Vagina (tissue), 2 donors: ENCODE measurements around the gene SLC66A1.

Source experiments
- CTCF ChIP-seq, 3 experiments: fragments of 450-650 bp in 2 of 3; fragments of 200-600 bp in 1 of 3; sonication (generic) in 1 of 3; IDR thresholded peaks; one replicate each; pipeline ENCODE4 v1.5.1; 2017 to 2019; ENCODE audit warnings: antibody characterized with exemption in 3 of 3, mild to moderate bottlenecking in 2 of 3, moderate library complexity in 2 of 3
- POLR2A ChIP-seq, 2 donors: fragments of 450-650 bp; IDR thresholded peaks; one replicate each; pipeline ENCODE4 v1.6.1; 2017; ENCODE audit warnings: antibody characterized with exemption in 2 of 2, mild to moderate bottlenecking in 2 of 2, moderate library complexity in 2 of 2
- POLR2AphosphoS5 ChIP-seq, 2 donors: sonication (generic); formaldehyde crosslinking; IDR thresholded peaks; one replicate each; pipeline ENCODE4 v1.9.0; 2017; ENCODE audit warnings: antibody characterized with exemption in 2 of 2, mild to moderate bottlenecking in 2 of 2, low read depth in 1 of 2; ENCODE audit not compliant: insufficient read depth in 1 of 2

- TF ChIP-seq CTCF (IDR thresholded peaks at IDR 0.05) (no peak), POLR2A (IDR thresholded peaks at IDR 0.05) (no peak), POLR2AphosphoS5 (IDR thresholded peaks at IDR 0.05; ENCODE audit: insufficient read depth in 1 of 2, low read depth in 1 of 2) (no peak)
These were observed 17.5 kb upstream of the SLC66A1 start for GRCh38 chr1:19294638-19295037.
